A549 (cell line): ENCODE data around the gene CACNA1E. TPM values are rescaled to one million over a fixed set of nuclear protein-coding genes. Genes with fewer than 3 reads are reported as not detected.

Experiments used
- ATAC-seq, 2 experiments: fragments of 200-7000 bp in 1 of 2; fragments of >200 bp in 1 of 2; cut with Nextera tagmentation in 1 of 2; cut with Tn5 transposase in 1 of 2; 3 replicates each; pipeline versions ENCODE4 v1.8.0 to v1.9.1; 2018 to 2020; ENCODE audit warnings: mild to moderate bottlenecking in 1 of 2, moderate library complexity in 1 of 2
- CTCF ChIA-PET: fragments of 300-600 bp; sonication (Branson Sonifier 250); formaldehyde crosslinking; extraction: SDS; loops from one replicate; lab custom pipeline; 2021; ENCODE audit warnings: antibody characterized with exemption, inconsistent platforms; lab: Yijun Ruan, JAX
- POLR2A ChIA-PET: fragments of 350-600 bp; formaldehyde crosslinking; extraction: SDS; loops from one replicate; lab custom pipeline; 2021; ENCODE audit warnings: antibody characterized with exemption, inconsistent platforms; lab: Yijun Ruan, JAX
- DNase-seq, 2 experiments: peaks; one replicate each; pipeline versions ENCODE4 v3.0.0 to v3.0.0-alpha.2; 2011 to 2016; ENCODE audit warnings: low read depth in 1 of 2, low spot score in 1 of 2
- FAIRE-seq: peaks from 2 replicates; lab custom pipeline; 2011; peaks lifted over from hg19 to GRCh38; lab: Jason Lieb, UNC
- H3K27ac ChIP-seq, 2 experiments: fragments of >200 bp; sonication (Bioruptor Twin); formaldehyde crosslinking; 3 replicates each; pipeline ENCODE4 v1.5.1; 2016 to 2017
- H3K4me1 ChIP-seq: fragments of >200 bp; sonication (Bioruptor Twin); formaldehyde crosslinking; 3 replicates; pipeline ENCODE4 v1.6.1; 2016
- H3K4me2 ChIP-seq: fragments of >200 bp; sonication (Bioruptor Twin); formaldehyde crosslinking; 3 replicates; pipeline ENCODE4 v1.6.1; 2016
- H3K4me3 ChIP-seq: fragments of >200 bp; sonication (Bioruptor Twin); formaldehyde crosslinking; 3 replicates; pipeline ENCODE4 v1.5.1; 2016
- H3K9me3 ChIP-seq: fragments of >200 bp; sonication (Bioruptor Twin); formaldehyde crosslinking; 3 replicates; pipeline ENCODE4 v1.6.1; 2016
- CBX2 ChIP-seq: fragments of 200-600 bp; sonication (generic); IDR thresholded peaks from 2 replicates; pipeline ENCODE4 v1.6.1; 2016; ENCODE audit warnings: low read depth, mild to moderate bottlenecking, borderline replicate concordance
- CBX8 ChIP-seq: fragments of 200-600 bp; sonication (generic); IDR thresholded peaks from 2 replicates; pipeline ENCODE4 v1.6.1; 2016
- CHD2 ChIP-seq: fragments of 150-350 bp; IDR thresholded peaks from 2 replicates; pipeline ENCODE4 v1.6.1; 2014; ENCODE audit warnings: low read length; ENCODE audit not compliant: partially characterized antibody
- EHF ChIP-seq: fragments of 250-450 bp; sonication (Bioruptor Pico); IDR thresholded peaks from 2 replicates; pipeline ENCODE4 v1.5.0; 2020; ENCODE audit warnings: mild to moderate bottlenecking
- EHMT2 ChIP-seq: fragments of 200-600 bp; sonication (generic); IDR thresholded peaks from 2 replicates; pipeline ENCODE4 v1.6.1; 2016; ENCODE audit warnings: antibody characterized with exemption, low read depth, mild to moderate bottlenecking, moderate library complexity
- HDAC2 ChIP-seq: fragments of 200-600 bp; sonication (generic); IDR thresholded peaks from 2 replicates; pipeline ENCODE4 v1.6.1; 2016
- HMGXB4 ChIP-seq: fragments of 250-450 bp; sonication (Bioruptor Pico); IDR thresholded peaks from 2 replicates; pipeline ENCODE4 v1.5.0; 2021; ENCODE audit warnings: mild to moderate bottlenecking, moderate library complexity, borderline replicate concordance
- HOXA7 ChIP-seq: fragments of 250-450 bp; sonication (Bioruptor Pico); IDR thresholded peaks from 2 replicates; pipeline ENCODE4 v1.5.0; 2020; ENCODE audit warnings: mild to moderate bottlenecking, moderate library complexity
- HOXB5 ChIP-seq: fragments of 250-450 bp; sonication (Bioruptor Pico); IDR thresholded peaks from 2 replicates; pipeline ENCODE4 v1.5.0; 2020; ENCODE audit warnings: mild to moderate bottlenecking, moderate library complexity
- MAFK ChIP-seq: fragments of 450-650 bp; IDR thresholded peaks from 2 replicates; pipeline ENCODE4 v1.6.1; 2014; ENCODE audit not compliant: partially characterized antibody
- MAZ ChIP-seq: fragments of 150-350 bp; IDR thresholded peaks from 2 replicates; pipeline ENCODE4 v1.6.1; 2014; ENCODE audit warnings: antibody characterized with exemption, low read depth, low read length, borderline replicate concordance
- MYC ChIP-seq: IDR thresholded peaks from 2 replicates; pipeline ENCODE4 v1.6.1; 2012; ENCODE audit warnings: mild to moderate bottlenecking, inconsistent platforms, low read length, improper control_type of control experiment, borderline replicate concordance
- PHF8 ChIP-seq: fragments of 200-600 bp; sonication (generic); IDR thresholded peaks from 2 replicates; pipeline ENCODE4 v1.6.1; 2016; ENCODE audit warnings: low read depth, mild to moderate bottlenecking, antibody characterized with exemption, moderate library complexity, borderline replicate concordance
- POLR2A ChIP-seq: IDR thresholded peaks from 2 replicates; pipeline ENCODE4 v1.6.1; 2012; ENCODE audit warnings: mild to moderate bottlenecking, low read length
- RAD21 ChIP-seq, 2 experiments: fragments of >200 bp in 1 of 2; sonication (Bioruptor Twin) in 1 of 2; formaldehyde crosslinking in 1 of 2; IDR thresholded peaks in 1 of 2; conservative IDR thresholded peaks in 1 of 2; 2 replicates in 1 of 2; 3 replicates in 1 of 2; pipeline ENCODE4 v1.6.1; 2012 to 2018; ENCODE audit warnings: inconsistent platforms in 1 of 2
- RARB ChIP-seq: fragments of 250-450 bp; sonication (Bioruptor Pico); IDR thresholded peaks from 2 replicates; pipeline ENCODE4 v1.8.0; 2021; ENCODE audit warnings: mild to moderate bottlenecking, moderate library complexity
- RCOR1 ChIP-seq: fragments of 150-350 bp; IDR thresholded peaks from 2 replicates; pipeline ENCODE4 v1.6.1; 2014; ENCODE audit warnings: antibody characterized with exemption, low read length, low read depth
- RFX5 ChIP-seq: fragments of 450-650 bp; IDR thresholded peaks from 2 replicates; pipeline ENCODE4 v1.7.1; 2014; ENCODE audit warnings: antibody characterized with exemption, mild to moderate bottlenecking, moderate library complexity
- SMC3 ChIP-seq: fragments of >200 bp; sonication (Bioruptor Twin); formaldehyde crosslinking; IDR thresholded peaks from 3 replicates; pipeline ENCODE4 v1.6.1; 2018; ENCODE audit warnings: inconsistent platforms
- SREBF2 ChIP-seq: fragments of 450-650 bp; IDR thresholded peaks from 2 replicates; pipeline ENCODE4 v1.6.1; 2014; ENCODE audit warnings: mild to moderate bottlenecking, moderate library complexity
- ZC3H11A ChIP-seq: fragments of 450-650 bp; IDR thresholded peaks from 2 replicates; pipeline ENCODE4 v1.6.1; 2014; ENCODE audit warnings: antibody characterized with exemption, mild to moderate bottlenecking
- ZNF302 ChIP-seq: fragments of 250-450 bp; sonication (Bioruptor Pico); IDR thresholded peaks from 2 replicates; pipeline ENCODE4 v1.9.0; 2021; ENCODE audit warnings: inconsistent platforms, mild to moderate bottlenecking, moderate library complexity
- ZSCAN20 ChIP-seq: fragments of 250-450 bp; sonication (Bioruptor Pico); IDR thresholded peaks from 2 replicates; pipeline ENCODE4 v1.8.0; 2022; ENCODE audit warnings: mild to moderate bottlenecking, moderate library complexity
- WGBS: methylation state at CpG from one replicate; pipeline ENCODE4 v1.1.6; 2017; ENCODE audit errors: missing lambda C conversion rate; 5-methylcytosine and 5-hydroxymethylcytosine counted together
- polyA plus RNA-seq, 4 experiments: library from polyadenylated mRNA; depleted of rRNA in 3 of 4; stranded (reverse); fragments of >200 nt; fragmentation: RNase III in 1 of 4; extraction: RNeasy Plus Mini Kit Qiagen cat#74134 plus additional on column Dnase treatment in 1 of 4; gene quantifications; 2 replicates in 3 of 4; 3 replicates in 1 of 4; pipeline ENCODE4 v1.2.3, GENCODE V29; 2011 to 2017
- TF ChIP-seq, protein P1 (sequence below): IDR thresholded peaks from 2 replicates; pipeline ENCODE4 v1.6.1; 2012
- TF ChIP-seq, protein P2 (sequence below): fragments of >200 bp; sonication (Bioruptor Twin); formaldehyde crosslinking; IDR thresholded peaks from 3 replicates; pipeline ENCODE4 v1.6.1; 2016
- TF ChIP-seq, protein P3 (sequence below): fragments of 250-450 bp; sonication (Bioruptor Pico); IDR thresholded peaks from 2 replicates; pipeline ENCODE4 v1.5.0; 2020; ENCODE audit warnings: low read depth, mild to moderate bottlenecking, moderate library complexity

Gene CACNA1E
- polyA plus RNA-seq, 2 of the 4 experiments (the other 2 are of a cell fraction) = 0.01 TPM; not detected in 1

DNA sequence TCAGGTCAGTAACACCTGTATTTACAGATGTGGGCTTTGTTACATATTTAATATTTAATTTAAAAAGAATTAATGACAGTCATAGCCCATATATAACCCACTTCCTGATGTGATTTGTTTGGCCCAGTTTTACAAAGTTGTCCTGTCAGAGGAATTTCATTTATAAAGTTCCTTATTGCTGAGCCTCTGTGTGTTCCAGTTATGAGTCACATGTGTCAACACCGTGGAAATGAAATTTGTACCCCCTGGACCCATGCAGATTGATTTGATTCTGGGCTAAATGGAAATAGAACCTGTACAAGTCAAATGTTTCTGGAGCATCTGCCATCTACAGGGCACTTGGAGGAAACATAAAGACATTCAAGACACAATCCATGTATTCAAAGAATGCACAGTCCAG lies 149.2 kb downstream of the CACNA1E start:
- TF ChIP-seq SREBF2 = no peak
- TF ChIP-seq ZNF302 (CRISPR knock-in tag) = no peak
- TF ChIP-seq POLR2A = no peak
- TF ChIP-seq, protein P1, sequence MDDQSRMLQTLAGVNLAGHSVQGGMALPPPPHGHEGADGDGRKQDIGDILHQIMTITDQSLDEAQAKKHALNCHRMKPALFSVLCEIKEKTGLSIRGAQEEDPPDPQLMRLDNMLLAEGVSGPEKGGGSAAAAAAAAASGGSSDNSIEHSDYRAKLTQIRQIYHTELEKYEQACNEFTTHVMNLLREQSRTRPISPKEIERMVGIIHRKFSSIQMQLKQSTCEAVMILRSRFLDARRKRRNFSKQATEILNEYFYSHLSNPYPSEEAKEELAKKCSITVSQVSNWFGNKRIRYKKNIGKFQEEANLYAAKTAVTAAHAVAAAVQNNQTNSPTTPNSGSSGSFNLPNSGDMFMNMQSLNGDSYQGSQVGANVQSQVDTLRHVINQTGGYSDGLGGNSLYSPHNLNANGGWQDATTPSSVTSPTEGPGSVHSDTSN = no peak
- no peak for TF ChIP-seq MAZ
- TF ChIP-seq, protein P2, sequence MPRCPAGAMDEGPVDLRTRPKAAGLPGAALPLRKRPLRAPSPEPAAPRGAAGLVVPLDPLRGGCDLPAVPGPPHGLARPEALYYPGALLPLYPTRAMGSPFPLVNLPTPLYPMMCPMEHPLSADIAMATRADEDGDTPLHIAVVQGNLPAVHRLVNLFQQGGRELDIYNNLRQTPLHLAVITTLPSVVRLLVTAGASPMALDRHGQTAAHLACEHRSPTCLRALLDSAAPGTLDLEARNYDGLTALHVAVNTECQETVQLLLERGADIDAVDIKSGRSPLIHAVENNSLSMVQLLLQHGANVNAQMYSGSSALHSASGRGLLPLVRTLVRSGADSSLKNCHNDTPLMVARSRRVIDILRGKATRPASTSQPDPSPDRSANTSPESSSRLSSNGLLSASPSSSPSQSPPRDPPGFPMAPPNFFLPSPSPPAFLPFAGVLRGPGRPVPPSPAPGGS = no peak
- TF ChIP-seq ZC3H11A = no peak
- no peak for TF ChIP-seq RFX5
- TF ChIP-seq HOXA7 (CRISPR knock-in tag) = no peak
- no peak for TF ChIP-seq MYC
- TF ChIP-seq, protein P3, sequence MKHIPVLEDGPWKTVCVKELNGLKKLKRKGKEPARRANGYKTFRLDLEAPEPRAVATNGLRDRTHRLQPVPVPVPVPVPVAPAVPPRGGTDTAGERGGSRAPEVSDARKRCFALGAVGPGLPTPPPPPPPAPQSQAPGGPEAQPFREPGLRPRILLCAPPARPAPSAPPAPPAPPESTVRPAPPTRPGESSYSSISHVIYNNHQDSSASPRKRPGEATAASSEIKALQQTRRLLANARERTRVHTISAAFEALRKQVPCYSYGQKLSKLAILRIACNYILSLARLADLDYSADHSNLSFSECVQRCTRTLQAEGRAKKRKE (CRISPR knock-in tag) = no peak
- no peak for TF ChIP-seq CHD2
- no peak for TF ChIP-seq HOXB5 (CRISPR knock-in tag)
- no peak for TF ChIP-seq EHMT2
- TF ChIP-seq RCOR1 = no peak
- no peak for TF ChIP-seq CBX8
- no peak for TF ChIP-seq RAD21 (conservative IDR thresholded peaks at IDR 0.05 in 1 of 2, IDR thresholded peaks at IDR 0.05 in 1 of 2)
- no peak for TF ChIP-seq EHF
- WGBS = 0% methylated on average over 1 of the region's 1 CpG
- Histone ChIP-seq H3K4me3 (no peak overlapping the region), H3K4me2 (no peak overlapping the region), H3K9me3 (no peaks in the 10 kb centered on the region), H3K27ac (no peak overlapping the region), H3K4me1 (no peaks in the 10 kb centered on the region)
- POLR2A ChIA-PET = no interaction called here
- ATAC-seq = no peak
- CTCF ChIA-PET = interaction anchor here (1.2 to 1.5 kb wide), 2 partner anchors 15 to 32 kb away, joined by 3 to 8 read pairs; no protein-coding TSS in a partner anchor
- FAIRE-seq = no peak
- DNase-seq = no peak

GRCh38 chr1:181632960-181633359 lies 149.6 kb downstream of the CACNA1E start:
- DNase-seq (no peak), FAIRE-seq (no peak), ATAC-seq (no peak)
- no peak overlapping the region for H3K4me3 ChIP-seq
- POLR2A ChIA-PET = no interaction called here
- TF ChIP-seq HDAC2 = no peak
- TF ChIP-seq RAD21 (conservative IDR thresholded peaks at IDR 0.05 in 1 of 2, IDR thresholded peaks at IDR 0.05 in 1 of 2) = no peak
- TF ChIP-seq, protein P1 = no peak
- TF ChIP-seq CBX2 = no peak
- TF ChIP-seq PHF8 = no peak
- TF ChIP-seq ZSCAN20 (CRISPR knock-in tag) = no peak
- TF ChIP-seq RCOR1 = no peak
- TF ChIP-seq HMGXB4 (CRISPR knock-in tag) = no peak
- no peak for TF ChIP-seq RARB (CRISPR knock-in tag)
- no peak for TF ChIP-seq EHF
- no peak for TF ChIP-seq ZC3H11A
- no peak for TF ChIP-seq MAFK
- TF ChIP-seq SMC3 = no peak
- 28% methylated on average over 6 of the region's 6 CpGs for WGBS
- H3K4me1 ChIP-seq = no peaks in the 10 kb centered on the region
- no peaks in the 10 kb centered on the region for H3K9me3 ChIP-seq
- H3K4me2 ChIP-seq = no peak overlapping the region
- CTCF ChIA-PET = interaction anchor here (1.2 to 1.5 kb wide), 2 partner anchors 16 to 32 kb away, joined by 3 to 8 read pairs; no protein-coding TSS in a partner anchor
- no peak overlapping the region for H3K27ac ChIP-seq
